DOHH2 (cell line): ENCODE results near the gene ERC2.

Experiments used
- H3F3A ChIP-seq: fragments of 200-600 bp; sonication (generic), shearing (Covaris generic); 2 replicates; pipeline ENCODE4 v1.6.0; 2016; ENCODE audit warnings: antibody characterized with exemption, mild to moderate bottlenecking; ENCODE audit not compliant: control insufficient read depth, insufficient read depth
- H3K27ac ChIP-seq: fragments of 200-600 bp; sonication (generic); 2 replicates; pipeline ENCODE4 v1.5.1; 2014; ENCODE audit warnings: low read depth, mild to moderate bottlenecking, low read length, moderate library complexity
- H3K27me3 ChIP-seq: fragments of 200-600 bp; sonication (generic); 2 replicates; pipeline ENCODE4 v1.6.1; 2014; ENCODE audit warnings: mild to moderate bottlenecking, low read length, mixed read lengths; ENCODE audit not compliant: control insufficient read depth
- H3K36me3 ChIP-seq: fragments of 200-600 bp; sonication (generic); 2 replicates; pipeline ENCODE4 v1.6.1; 2014; ENCODE audit warnings: mild to moderate bottlenecking, low read length, moderate library complexity, mixed read lengths; ENCODE audit not compliant: control insufficient read depth
- H3K4me1 ChIP-seq: fragments of 200-600 bp; sonication (generic); 2 replicates; pipeline ENCODE4 v1.6.1; 2014; ENCODE audit warnings: mild to moderate bottlenecking, low read length, mixed read lengths; ENCODE audit not compliant: control insufficient read depth
- H3K4me2 ChIP-seq: fragments of 200-600 bp; sonication (generic); 2 replicates; pipeline ENCODE4 v1.6.0; 2014; ENCODE audit warnings: mild to moderate bottlenecking, low read length, moderate library complexity
- H3K4me3 ChIP-seq: fragments of 200-600 bp; sonication (generic); 2 replicates; pipeline ENCODE4 v1.5.1; 2014; ENCODE audit warnings: mild to moderate bottlenecking, low read length, mixed read lengths
- H3K79me2 ChIP-seq: fragments of 200-600 bp; sonication (generic); 2 replicates; pipeline ENCODE4 v1.6.1; 2014; ENCODE audit warnings: mild to moderate bottlenecking, low read length, mixed read lengths; ENCODE audit not compliant: control insufficient read depth
- H3K9me2 ChIP-seq: fragments of 200-600 bp; sonication (generic); replicated peaks from 2 replicates; pipeline ENCODE4 v1.6.1; 2014; ENCODE audit warnings: mild to moderate bottlenecking, low read length, mixed read lengths; ENCODE audit not compliant: control insufficient read depth
- H3K9me3 ChIP-seq: fragments of 200-600 bp; sonication (generic); 2 replicates; pipeline ENCODE4 v1.6.1; 2014; ENCODE audit warnings: antibody characterized with exemption, low read length, mixed read lengths; ENCODE audit not compliant: control insufficient read depth, insufficient read depth
- H4K20me1 ChIP-seq: fragments of 200-600 bp; sonication (generic); 2 replicates; pipeline ENCODE4 v1.6.0; 2014; ENCODE audit warnings: low read depth, mild to moderate bottlenecking, antibody characterized with exemption, low read length, moderate library complexity; ENCODE audit not compliant: control insufficient read depth, insufficient read depth
- EZH2phosphoT487 ChIP-seq: fragments of 200-600 bp; sonication (generic); IDR thresholded peaks from 2 replicates; pipeline ENCODE4 v1.6.1; 2017; ENCODE audit warnings: borderline replicate concordance, mild to moderate bottlenecking, antibody characterized with exemption, low read length, moderate library complexity, mixed read lengths
- TF ChIP-seq, protein P1 (sequence below): fragments of 200-600 bp; sonication (generic); IDR thresholded peaks from one replicate; pipeline ENCODE4 v1.5.1; 2014; ENCODE audit warnings: antibody characterized with exemption, mild to moderate bottlenecking, low read depth, low read length; ENCODE audit not compliant: poor library complexity, severe bottlenecking

The ERC2 gene

DNA sequence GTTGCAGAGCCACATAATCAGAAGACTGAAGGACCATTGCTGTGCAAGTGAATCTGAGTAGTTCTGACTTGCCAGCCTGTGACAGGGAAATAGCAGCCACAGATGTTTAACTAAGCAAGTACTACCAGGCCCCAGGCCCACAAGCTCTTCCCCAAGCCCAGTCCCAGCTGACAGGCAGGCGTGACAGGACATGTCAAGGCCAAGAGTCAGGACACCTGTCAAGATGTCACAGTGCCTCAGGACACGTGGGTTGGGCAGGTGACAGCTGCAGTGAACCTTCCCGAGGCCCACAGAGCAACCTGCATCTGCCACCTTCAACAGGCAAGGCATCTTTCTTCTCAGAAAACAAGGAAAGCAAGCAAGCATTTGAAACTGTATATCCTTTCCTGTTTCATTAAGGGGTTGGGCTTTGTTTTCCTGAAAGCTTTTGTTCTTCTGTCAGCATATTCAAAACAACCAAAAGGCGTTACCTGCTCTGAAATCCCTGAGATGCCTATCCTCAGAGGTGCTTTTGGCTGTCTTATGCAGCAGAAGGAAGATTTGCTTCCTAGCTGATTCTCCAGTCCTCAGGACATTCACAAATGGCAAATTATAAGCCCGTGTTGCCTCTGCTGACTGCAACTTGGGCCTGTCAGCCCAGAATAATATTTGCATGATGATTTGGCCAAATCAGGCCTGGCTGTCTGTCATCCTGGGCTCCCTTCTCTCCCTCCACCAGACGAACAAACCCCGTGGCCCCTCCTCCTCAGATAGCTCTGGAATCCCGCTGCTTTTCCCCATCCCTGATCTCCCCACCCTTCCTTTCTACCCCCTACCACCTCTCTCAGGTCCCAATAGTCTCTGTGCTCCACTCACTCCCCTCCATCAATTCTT lies 809.3 kb downstream of the ERC2 start:
- no peaks in the 10 kb centered on the region for H3K36me3 ChIP-seq
- H3K9me2 ChIP-seq = no peaks in the 10 kb centered on the region; the same call in 1 of the 2 replicates
- H3F3A ChIP-seq = no peaks in the 10 kb centered on the region
- H3K4me1 ChIP-seq = no peaks in the 10 kb centered on the region
- no peak overlapping the region for H3K27ac ChIP-seq
- no peaks in the 10 kb centered on the region for H3K9me3 ChIP-seq
- no peak overlapping the region for H3K4me3 ChIP-seq
- TF ChIP-seq EZH2phosphoT487 = no peak
- TF ChIP-seq, protein P1, sequence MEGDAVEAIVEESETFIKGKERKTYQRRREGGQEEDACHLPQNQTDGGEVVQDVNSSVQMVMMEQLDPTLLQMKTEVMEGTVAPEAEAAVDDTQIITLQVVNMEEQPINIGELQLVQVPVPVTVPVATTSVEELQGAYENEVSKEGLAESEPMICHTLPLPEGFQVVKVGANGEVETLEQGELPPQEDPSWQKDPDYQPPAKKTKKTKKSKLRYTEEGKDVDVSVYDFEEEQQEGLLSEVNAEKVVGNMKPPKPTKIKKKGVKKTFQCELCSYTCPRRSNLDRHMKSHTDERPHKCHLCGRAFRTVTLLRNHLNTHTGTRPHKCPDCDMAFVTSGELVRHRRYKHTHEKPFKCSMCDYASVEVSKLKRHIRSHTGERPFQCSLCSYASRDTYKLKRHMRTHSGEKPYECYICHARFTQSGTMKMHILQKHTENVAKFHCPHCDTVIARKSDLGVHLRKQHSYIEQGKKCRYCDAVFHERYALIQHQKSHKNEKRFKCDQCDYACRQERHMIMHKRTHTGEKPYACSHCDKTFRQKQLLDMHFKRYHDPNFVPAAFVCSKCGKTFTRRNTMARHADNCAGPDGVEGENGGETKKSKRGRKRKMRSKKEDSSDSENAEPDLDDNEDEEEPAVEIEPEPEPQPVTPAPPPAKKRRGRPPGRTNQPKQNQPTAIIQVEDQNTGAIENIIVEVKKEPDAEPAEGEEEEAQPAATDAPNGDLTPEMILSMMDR = no peak
- no peak overlapping the region for H3K4me2 ChIP-seq
- no peaks in the 10 kb centered on the region for H3K27me3 ChIP-seq
- no peaks in the 10 kb centered on the region for H3K79me2 ChIP-seq
- H4K20me1 ChIP-seq = no peaks in the 10 kb centered on the region

GRCh38 chr3:55658270-55658669 lies 810.0 kb downstream of the ERC2 start:
- no peaks in the 10 kb centered on the region; the same call in 1 of the 2 replicates for H3K9me2 ChIP-seq

GRCh38 chr3:55655544-55655943 lies 812.7 kb downstream of the ERC2 start:
- no peaks in the 10 kb centered on the region for H3K79me2 ChIP-seq
- no peak overlapping the region for H3K4me3 ChIP-seq
- H3K27ac ChIP-seq = no peak overlapping the region
- no peaks in the 10 kb centered on the region; the same call in 1 of the 2 replicates for H3K9me2 ChIP-seq
- no peaks in the 10 kb centered on the region for H3K36me3 ChIP-seq
- no peaks in the 10 kb centered on the region for H3K27me3 ChIP-seq
- no peaks in the 10 kb centered on the region for H4K20me1 ChIP-seq
- no peaks in the 10 kb centered on the region for H3K4me1 ChIP-seq
- no peaks in the 10 kb centered on the region for H3F3A ChIP-seq
- H3K4me2 ChIP-seq = no peak overlapping the region
- TF ChIP-seq, protein P1 = no peak
- no peak for TF ChIP-seq EZH2phosphoT487
- H3K9me3 ChIP-seq = no peaks in the 10 kb centered on the region

More at GRCh38 chr3:55658270-55658669, 810.0 kb downstream of the ERC2 start:
- H3K36me3 ChIP-seq = no peaks in the 10 kb centered on the region
- no peaks in the 10 kb centered on the region for H3K27me3 ChIP-seq
- no peaks in the 10 kb centered on the region for H3F3A ChIP-seq
- H3K4me3 ChIP-seq = no peak overlapping the region
- H3K79me2 ChIP-seq = no peaks in the 10 kb centered on the region
- no peaks in the 10 kb centered on the region for H4K20me1 ChIP-seq
- H3K4me2 ChIP-seq = no peak overlapping the region
- H3K9me3 ChIP-seq = no peaks in the 10 kb centered on the region
- TF ChIP-seq EZH2phosphoT487 = no peak
- TF ChIP-seq, protein P1 = no peak
- H3K27ac ChIP-seq = no peak overlapping the region
- no peaks in the 10 kb centered on the region for H3K4me1 ChIP-seq
